ENCODE results near the gene SH2D1B. TPM values are rescaled to one million over a fixed set of nuclear protein-coding genes. Genes with fewer than 3 reads are reported as not detected.

SH2D1B gene
- total RNA-seq, 4 donors from 2014 or later = not detected

DNA sequence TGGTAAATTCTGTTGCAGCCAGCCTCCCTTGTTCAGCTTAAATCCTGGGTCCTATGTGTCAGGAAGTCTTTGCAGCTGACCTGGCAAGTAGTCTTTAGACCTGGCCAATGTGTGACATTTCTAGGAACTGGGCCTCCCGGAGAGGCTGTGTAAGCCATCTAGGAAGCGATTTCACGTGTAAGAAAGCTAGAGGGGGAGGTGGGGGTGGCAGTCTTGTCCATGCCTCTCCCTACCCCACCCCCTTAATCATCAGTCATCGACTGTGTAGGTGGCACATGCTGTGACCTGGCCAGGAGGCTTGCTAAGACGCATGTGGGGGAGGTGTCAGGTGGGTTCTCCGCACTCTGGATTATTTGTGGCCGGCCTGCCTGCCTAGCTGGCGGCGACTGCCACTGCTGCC lies 22.0 kb downstream of the SH2D1B start:
- WGBS, 2 donors = 76 to 95% methylated on average over 7 to 9 of the region's 9 CpGs
- H3K9me3 ChIP-seq = no peaks in the 10 kb centered on the region
- H3K4me1 ChIP-seq = peaks cover 0 to 28% (median 0%) of the 10 kb centered on the region in 4 donors
- H3K27me3 ChIP-seq = no peaks in the 10 kb centered on the region
- no peak for TF ChIP-seq EP300 (IDR thresholded peaks at IDR 0.05)
- TF ChIP-seq, protein P1, sequence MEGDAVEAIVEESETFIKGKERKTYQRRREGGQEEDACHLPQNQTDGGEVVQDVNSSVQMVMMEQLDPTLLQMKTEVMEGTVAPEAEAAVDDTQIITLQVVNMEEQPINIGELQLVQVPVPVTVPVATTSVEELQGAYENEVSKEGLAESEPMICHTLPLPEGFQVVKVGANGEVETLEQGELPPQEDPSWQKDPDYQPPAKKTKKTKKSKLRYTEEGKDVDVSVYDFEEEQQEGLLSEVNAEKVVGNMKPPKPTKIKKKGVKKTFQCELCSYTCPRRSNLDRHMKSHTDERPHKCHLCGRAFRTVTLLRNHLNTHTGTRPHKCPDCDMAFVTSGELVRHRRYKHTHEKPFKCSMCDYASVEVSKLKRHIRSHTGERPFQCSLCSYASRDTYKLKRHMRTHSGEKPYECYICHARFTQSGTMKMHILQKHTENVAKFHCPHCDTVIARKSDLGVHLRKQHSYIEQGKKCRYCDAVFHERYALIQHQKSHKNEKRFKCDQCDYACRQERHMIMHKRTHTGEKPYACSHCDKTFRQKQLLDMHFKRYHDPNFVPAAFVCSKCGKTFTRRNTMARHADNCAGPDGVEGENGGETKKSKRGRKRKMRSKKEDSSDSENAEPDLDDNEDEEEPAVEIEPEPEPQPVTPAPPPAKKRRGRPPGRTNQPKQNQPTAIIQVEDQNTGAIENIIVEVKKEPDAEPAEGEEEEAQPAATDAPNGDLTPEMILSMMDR (IDR thresholded peaks at IDR 0.05) = no peak
- no peak for TF ChIP-seq POLR2A (IDR thresholded peaks at IDR 0.05)
- H3K27ac ChIP-seq = no peak overlapping the region
- H3K4me3 ChIP-seq = no peak overlapping the region
- no peak for DNase-seq (ENCODE audit: low spot score in 2 of 2)
- peaks cover 0 to 5% (median 0%) of the 10 kb centered on the region in 3 donors for H3K36me3 ChIP-seq

DNA sequence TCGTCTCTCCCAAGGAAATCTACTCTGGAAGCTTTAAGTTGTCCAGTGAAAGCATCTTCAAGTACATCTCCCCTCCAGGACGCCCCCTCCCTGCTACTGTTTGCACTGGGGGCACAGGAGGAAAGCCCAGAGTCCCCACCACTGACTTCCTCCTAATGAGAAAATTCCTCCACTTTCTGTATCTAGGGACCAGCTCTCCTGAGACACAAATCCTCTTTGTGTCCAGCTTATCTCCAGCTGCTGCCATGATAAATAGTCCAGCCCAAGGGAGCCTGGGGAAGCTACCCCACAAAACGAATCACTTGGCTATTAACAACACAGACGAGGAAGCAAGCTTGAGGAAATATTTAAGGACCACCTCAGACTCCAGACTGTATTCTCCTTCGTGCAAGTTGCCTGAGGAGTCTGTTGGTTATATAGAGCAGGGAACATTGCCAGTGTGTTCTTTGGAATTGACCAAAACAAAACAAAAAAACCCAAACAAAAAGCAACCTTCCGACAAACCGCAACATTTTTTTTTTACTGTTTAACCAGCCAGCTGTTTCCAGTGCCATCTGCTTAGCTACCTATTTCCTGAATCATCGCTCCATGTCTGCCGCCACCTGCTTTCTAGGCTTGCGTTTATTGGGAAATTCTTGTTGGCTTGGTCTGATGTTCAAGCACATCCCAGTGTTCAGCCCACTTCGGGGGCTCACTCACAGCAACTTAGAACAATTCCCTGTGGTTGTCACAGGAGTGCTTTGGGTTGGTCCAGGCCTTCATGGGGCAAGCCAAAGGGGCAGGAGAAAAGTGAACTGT lies 22.7 kb downstream of the SH2D1B start:
- Histone ChIP-seq H3K36me3 (peaks cover 0 to 5% (median 0%) of the 10 kb centered on the region in 3 donors), H3K4me3 (no peak overlapping the region), H3K9me3 (no peaks in the 10 kb centered on the region), H3K27me3 (no peaks in the 10 kb centered on the region), H3K4me1 (peaks cover 0 to 28% (median 0%) of the 10 kb centered on the region in 4 donors), H3K27ac (peak overlapping the region in 1 of 4 donors; percentile 46)
- TF ChIP-seq, protein P1 (IDR thresholded peaks at IDR 0.05) = no peak
- TF ChIP-seq POLR2A (IDR thresholded peaks at IDR 0.05) = no peak
- 50 to 54% methylated on average over 11 of the region's 11 CpGs for WGBS, 2 donors
- DNase-seq (ENCODE audit: low spot score in 2 of 2) = no peak

DNA sequence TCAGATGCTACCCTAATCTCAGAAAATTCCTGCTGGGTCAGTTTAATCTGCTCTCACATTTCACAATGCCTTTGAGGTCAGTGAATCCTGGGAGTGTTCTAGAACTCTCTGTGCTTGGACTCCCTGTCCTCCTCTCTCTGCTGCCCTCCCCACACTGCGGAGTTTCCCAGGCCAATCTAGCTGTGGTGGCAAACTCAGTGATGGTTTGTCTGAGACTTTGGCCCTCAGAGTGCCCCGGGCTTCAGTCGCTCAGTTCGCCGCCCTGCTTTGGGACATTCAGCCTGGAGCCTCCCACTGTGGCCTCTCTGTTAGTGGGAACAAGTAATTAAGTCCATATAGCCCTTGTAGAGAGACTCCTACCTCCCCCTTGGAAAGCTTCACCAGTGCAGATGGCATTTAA lies 23.3 kb downstream of the SH2D1B start:
- no peaks in the 10 kb centered on the region for H3K9me3 ChIP-seq
- peak overlapping the region in 1 of 4 donors; percentile 46 for H3K27ac ChIP-seq
- peaks cover 0 to 10% (median 0%) of the 10 kb centered on the region in 3 donors for H3K36me3 ChIP-seq
- TF ChIP-seq EP300 (IDR thresholded peaks at IDR 0.05) = peak in 1 of 2 donors; percentile 48
- TF ChIP-seq, protein P1 (IDR thresholded peaks at IDR 0.05) = no peak
- TF ChIP-seq POLR2A (IDR thresholded peaks at IDR 0.05) = no peak
- no peaks in the 10 kb centered on the region for H3K27me3 ChIP-seq
- H3K4me3 ChIP-seq = no peak overlapping the region
- 82% methylated on average over 5 of the region's 5 CpGs for WGBS, 2 donors
- DNase-seq (ENCODE audit: low spot score in 2 of 2) = no peak
- peaks cover 0 to 28% (median 0%) of the 10 kb centered on the region in 4 donors for H3K4me1 ChIP-seq

DNA sequence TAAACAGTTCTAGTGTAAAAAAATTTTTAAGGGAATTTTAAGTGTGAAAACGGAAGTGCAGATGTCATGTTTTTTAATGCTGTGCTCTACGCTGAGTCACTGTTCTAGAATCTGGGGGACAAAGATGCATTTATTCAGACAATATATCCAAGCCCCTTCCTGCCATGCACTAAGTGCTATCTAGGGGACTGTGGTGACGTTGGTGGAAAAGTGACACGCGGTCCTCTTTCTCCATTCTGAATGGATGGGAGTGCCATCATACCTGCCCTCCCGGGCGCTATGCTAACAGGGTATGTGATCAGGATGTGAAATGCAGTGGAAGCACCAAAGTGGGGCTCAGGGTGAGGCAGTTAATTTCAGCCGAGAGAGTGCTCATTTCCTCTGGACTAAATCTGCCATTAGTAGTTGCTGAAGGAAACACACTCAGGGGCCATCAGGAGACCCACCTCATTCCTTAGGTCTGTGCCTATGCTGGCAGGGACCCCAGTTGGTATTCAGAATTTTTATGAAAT lies 23.8 kb downstream of the SH2D1B start:
- TF ChIP-seq, protein P1 (IDR thresholded peaks at IDR 0.05) = no peak
- no peak for TF ChIP-seq EP300 (IDR thresholded peaks at IDR 0.05)
- no peak for TF ChIP-seq POLR2A (IDR thresholded peaks at IDR 0.05)

More for the DNA sequence above, 23.8 kb downstream of the SH2D1B start:
- H3K27ac ChIP-seq = no peak overlapping the region
- WGBS, 2 donors = 53 to 67% methylated on average over 8 of the region's 8 CpGs
- no peaks in the 10 kb centered on the region for H3K9me3 ChIP-seq
- peaks cover 0 to 13% (median 0%) of the 10 kb centered on the region in 3 donors for H3K36me3 ChIP-seq
- peak overlapping the region in 1 of 4 donors; percentile 2 for H3K4me3 ChIP-seq
- no peak for DNase-seq (ENCODE audit: low spot score in 2 of 2)
- H3K4me1 ChIP-seq = peaks cover 0 to 28% (median 0%) of the 10 kb centered on the region in 4 donors
- no peaks in the 10 kb centered on the region for H3K27me3 ChIP-seq

Data from tibial nerve (tissue), 4 donors.